GM19238 (cell line): ENCODE measurements around the gene BRF1.

Source experiments
- DNase-seq: peaks from one replicate; pipeline ENCODE4 v3.0.0; 2011; ENCODE audit warnings: low spot score; ENCODE audit not compliant: insufficient read length

The BRF1 gene

GRCh38 chr14:105267820-105268548 lies 32.8 kb downstream of the BRF1 start:
- DNase-seq, result no peak

DNA sequence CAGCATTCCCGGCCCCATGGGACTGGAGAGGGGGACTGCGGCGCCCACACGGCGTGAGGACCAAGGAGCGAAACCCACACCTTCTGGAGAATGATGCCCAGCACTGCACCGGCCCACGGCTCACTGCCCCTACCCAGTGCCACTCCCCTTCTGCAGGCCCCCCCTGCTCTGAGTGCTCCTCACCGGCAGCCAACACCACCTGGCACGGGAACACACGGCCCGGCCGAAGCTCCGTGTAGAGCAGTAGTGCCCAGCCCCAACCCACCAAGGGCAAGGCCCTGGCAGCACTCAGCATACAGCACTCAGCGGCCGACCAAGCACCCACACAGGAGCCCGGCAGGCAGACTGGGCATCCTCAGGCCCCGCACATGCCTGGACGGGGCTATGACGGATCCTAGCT lies 39.0 kb downstream of the BRF1 start:
- no peak for DNase-seq

GRCh38 chr14:105260959-105261358 lies 39.8 kb downstream of the BRF1 start:
- DNase-seq, result no peak

- DNase-seq, result no peak
Observed at GRCh38 chr14:105258846-105259245, 42.0 kb downstream of the BRF1 start.

DNA sequence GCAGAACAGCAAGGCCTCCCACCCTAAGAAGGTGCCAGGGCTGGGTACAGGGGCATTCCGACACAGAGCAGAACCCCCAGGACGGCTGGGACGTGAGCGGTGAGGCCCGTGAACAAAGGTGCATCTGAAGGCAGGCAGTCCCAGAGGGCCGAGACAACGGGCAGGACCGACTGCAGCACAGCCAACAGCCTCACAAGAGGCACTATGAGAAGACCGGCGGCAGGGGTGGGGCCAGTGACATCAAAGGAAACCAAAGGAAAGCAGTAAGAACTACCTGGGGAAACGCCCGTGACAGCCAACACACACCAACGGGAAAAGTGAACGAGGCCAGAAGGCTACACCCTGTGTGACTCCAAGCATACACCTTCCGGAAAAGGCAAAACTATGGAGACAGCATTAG lies 43.3 kb downstream of the BRF1 start:
- DNase-seq, result no peak

GRCh38 chr14:105256292-105256960 lies 44.4 kb downstream of the BRF1 start:
- no peak for DNase-seq

- DNase-seq, result no peak
Observed at GRCh38 chr14:105255021-105255507, 45.7 kb downstream of the BRF1 start.

- DNase-seq, result no peak
Observed at GRCh38 chr14:105253329-105253682, 47.5 kb downstream of the BRF1 start.

DNA sequence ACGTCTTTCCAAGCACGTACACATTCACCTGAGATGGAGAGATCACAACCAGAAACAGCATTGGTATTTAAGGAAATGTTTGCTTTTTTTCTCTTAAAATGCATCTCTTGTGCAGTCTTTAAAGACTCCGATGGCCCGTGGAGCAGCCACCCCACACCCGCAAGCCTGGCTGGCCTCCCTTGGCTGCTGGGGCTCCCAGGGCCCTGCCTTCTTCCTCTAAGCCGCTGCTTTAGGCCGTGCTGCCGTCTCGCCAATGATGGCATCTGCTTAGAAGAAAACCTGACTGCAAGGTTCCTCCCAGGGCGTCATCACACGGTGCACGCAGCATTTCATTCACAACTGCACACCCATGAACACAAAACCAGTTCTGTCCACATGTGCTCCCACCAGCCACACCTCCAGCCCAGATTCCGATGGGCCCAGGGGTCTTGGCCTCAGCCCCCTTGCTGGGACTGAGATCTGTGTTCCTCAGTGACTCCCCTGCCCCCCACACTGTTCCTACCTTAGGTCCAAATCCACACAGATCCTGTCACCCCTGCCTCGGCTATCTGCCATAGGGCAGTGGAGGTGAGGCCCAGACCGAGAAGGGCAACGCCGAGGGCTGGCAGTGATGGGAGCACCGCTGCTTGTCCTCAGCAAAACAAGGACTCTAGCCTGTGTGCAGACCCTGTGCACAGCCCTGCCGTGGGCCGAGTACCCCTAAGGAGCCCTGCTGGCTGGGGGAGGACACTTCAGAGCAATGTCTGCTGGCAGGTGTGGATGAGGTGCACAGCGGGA lies 48.1 kb downstream of the BRF1 start:
- DNase-seq, result no peak

DNA sequence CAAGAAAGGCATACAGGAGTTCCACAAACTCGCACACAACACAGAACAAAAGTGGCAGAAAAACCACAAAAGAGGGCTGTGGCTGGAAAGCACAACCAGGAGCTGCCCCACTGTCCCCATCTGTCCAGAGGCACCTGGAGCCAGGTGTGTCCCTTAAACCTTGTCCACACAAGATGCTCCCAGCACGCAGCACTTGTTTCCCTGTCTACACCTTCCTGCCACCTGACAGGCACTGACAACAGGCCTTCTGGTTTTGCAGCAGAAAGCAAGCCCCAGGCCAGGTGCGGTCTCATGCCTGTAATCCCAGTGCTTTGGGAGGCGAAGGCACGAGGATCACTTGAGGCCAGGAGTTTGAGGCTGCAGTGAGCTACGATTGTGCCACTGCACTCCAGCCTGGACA lies 48.9 kb downstream of the BRF1 start:
- DNase-seq, result no peak

- no peak for DNase-seq
Observed at GRCh38 chr14:105250986-105251385, 49.8 kb downstream of the BRF1 start.

GRCh38 chr14:105250008-105250366 lies 50.8 kb downstream of the BRF1 start:
- DNase-seq, result no peak

DNA sequence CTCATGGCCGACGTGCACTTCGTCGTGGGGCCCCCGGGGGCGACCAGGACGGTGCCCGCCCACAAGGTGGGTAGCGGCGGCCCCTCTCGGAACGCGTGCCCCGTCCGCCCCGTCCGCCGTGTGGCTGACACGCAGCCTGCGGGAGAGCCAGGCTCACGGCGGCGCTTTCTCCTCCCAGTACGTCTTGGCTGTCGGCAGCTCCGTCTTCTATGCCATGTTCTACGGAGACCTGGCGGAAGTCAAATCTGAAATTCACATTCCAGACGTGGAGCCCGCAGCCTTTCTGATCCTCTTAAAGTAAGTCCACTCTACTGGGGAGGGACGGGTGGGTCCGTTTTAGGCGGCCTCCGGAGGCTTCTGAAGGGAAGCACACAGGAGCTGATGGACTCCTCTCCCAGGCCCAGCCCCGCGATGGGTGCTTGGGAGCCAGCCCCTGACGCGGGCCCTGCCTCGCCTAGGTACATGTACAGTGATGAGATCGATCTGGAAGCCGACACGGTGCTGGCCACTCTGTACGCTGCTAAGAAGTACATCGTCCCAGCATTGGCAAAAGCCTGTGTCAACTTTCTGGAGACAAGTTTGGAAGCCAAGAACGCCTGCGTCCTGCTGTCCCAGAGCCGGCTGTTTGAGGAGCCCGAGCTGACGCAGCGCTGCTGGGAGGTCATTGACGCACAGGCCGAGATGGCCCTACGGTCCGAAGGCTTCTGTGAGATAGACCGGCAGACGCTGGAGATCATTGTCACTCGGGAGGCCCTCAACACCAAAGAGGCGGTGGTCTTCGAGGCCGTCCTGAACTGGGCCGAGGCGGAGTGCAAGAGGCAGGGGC lies 51.4 kb downstream of the BRF1 start:
- DNase-seq, result no peak

GRCh38 chr14:105248368-105249181 lies 52.2 kb downstream of the BRF1 start, which contains the start of gene BTBD6:
Gene BTBD6, plus strand, starts transcription at chr14:105248533. Its CDS starts 179 bp downstream, at chr14:105248712.
- peak; percentile 97 for DNase-seq

GRCh38 chr14:105247715-105248367 lies 53.0 kb downstream of the BRF1 start:
- no peak for DNase-seq

GRCh38 chr14:105247026-105247425 lies 53.8 kb downstream of the BRF1 start:
- DNase-seq, result no peak

DNA sequence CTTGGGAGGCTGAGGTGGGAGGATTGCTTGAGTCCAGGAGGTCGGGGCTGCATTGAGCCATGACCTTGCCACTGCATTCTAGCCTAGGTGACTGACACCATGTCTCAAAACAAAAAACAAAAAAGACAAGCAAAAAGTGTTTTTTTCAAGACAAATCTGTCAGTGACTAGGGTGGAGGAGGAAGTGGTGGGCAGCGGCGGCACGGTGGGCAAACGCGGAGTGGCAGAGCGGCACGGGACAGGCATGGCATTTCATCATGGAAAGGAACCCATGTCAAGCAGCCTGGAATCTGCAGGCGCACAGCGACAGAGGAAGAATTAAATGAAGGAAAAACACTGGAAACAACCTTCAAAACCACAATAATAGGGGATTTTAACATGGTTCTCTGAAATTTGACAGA lies 56.5 kb downstream of the BRF1 start:
- DNase-seq, result no peak

DNA sequence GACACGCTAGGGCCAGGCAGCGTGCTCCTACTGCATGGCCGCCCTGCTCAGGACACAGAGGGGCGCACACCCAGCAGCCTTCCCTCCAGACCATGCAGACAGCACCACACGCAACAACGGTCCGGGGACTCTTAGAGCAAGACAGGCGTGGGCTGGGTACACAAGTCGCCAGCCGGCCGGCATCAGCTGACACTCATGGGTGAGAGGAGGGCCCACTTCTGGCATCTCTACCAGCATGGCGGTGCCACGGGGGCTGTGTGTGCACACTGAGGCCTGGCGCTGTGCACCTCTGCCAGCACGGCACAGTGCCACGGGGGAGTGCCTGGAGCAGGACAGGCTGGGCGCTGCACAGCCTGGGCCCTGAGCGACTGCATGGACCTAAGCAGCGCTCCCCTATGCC lies 59.2 kb downstream of the BRF1 start:
- DNase-seq, result no peak

DNA sequence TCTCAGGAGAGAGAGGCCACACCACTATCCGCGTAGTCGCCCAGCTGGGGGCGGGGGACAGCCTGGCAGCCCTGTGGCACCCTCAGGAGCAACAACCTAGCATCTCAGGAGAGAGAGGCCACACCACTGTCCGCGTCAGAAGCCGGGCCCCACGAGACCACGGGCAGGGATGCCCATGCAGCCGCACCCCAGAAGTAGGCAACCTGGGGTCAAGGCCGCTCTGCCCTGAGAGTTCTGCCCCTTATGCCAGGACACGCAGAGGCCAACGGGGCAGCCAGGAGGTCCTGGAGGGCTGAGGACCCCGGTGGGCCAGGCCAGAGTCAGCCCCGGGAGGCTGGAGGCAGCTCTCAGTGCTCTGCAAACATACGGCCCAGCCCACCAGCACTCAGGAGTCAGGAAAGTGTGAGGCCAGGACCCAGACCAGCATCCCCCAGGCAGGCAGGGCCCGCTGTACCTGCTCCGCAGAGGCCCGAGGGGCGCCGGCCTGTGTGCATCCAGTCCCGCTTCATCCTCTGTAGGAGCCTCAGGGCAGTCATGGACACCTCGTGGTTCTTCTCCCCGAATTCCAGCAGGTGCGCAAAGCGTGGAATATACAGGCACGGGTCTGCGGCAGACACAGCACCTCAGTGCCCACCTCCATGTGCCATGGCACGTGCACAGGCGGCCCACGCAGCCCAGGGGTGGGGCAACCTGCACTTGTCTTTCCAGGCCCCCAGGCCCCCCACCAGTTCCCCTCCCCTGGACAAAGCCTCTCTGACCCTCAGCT lies 59.8 kb downstream of the BRF1 start:
- no peak for DNase-seq
